Glutamatergic neuron (in vitro differentiated cells): Measurements from ENCODE around the gene ANXA6. TPM values are rescaled to one million over a fixed set of nuclear protein-coding genes. Genes with fewer than 3 reads are reported as not detected.

Experiments
- DNase-seq: peaks from one replicate; pipeline ENCODE4 v3.0.0; 2022
- H3K27ac Mint-ChIP-seq: one replicate; pipeline ENCODE4 v1.8.0; 2020; ENCODE audit warnings: mild to moderate bottlenecking, mixed read lengths, inconsistent platforms; ENCODE audit not compliant: unreplicated experiment
- H3K27me3 Mint-ChIP-seq: one replicate; pipeline ENCODE4 v1.8.0; 2020; ENCODE audit warnings: mild to moderate bottlenecking, moderate library complexity, mixed read lengths, inconsistent platforms; ENCODE audit not compliant: unreplicated experiment
- H3K36me3 Mint-ChIP-seq: one replicate; pipeline ENCODE4 v1.8.0; 2020; ENCODE audit warnings: mild to moderate bottlenecking, mixed read lengths, inconsistent platforms; ENCODE audit not compliant: unreplicated experiment
- H3K4me1 Mint-ChIP-seq: one replicate; pipeline ENCODE4 v1.8.0; 2020; ENCODE audit warnings: mild to moderate bottlenecking, low read depth, mixed read lengths, inconsistent platforms; ENCODE audit not compliant: unreplicated experiment
- H3K4me3 Mint-ChIP-seq: one replicate; pipeline ENCODE4 v1.8.0; 2020; ENCODE audit warnings: mild to moderate bottlenecking, mixed read lengths, inconsistent platforms; ENCODE audit not compliant: unreplicated experiment
- H3K9me3 Mint-ChIP-seq: one replicate; pipeline ENCODE4 v1.8.0; 2020; ENCODE audit warnings: mild to moderate bottlenecking, moderate library complexity, mixed read lengths, inconsistent platforms; ENCODE audit not compliant: unreplicated experiment
- total RNA-seq: library from RNA; stranded (reverse); fragmentation: NEBNext Ultra II Directional; extraction: Animal tissue kit (Norgen Biotek cat#: 25700); gene quantifications from one replicate; pipeline ENCODE4 v1.2.1, GENCODE V29; 2021; ENCODE audit not compliant: unreplicated experiment
- TF ChIP-seq, protein P1 (sequence below): fragments of 200-600 bp; sonication (generic); IDR thresholded peaks from one replicate; pipeline ENCODE4 v1.5.0; 2021; ENCODE audit not compliant: partially characterized antibody, unreplicated experiment

Gene ANXA6
- total RNA-seq, 1 donor from 2014 or later = 143 TPM

DNA sequence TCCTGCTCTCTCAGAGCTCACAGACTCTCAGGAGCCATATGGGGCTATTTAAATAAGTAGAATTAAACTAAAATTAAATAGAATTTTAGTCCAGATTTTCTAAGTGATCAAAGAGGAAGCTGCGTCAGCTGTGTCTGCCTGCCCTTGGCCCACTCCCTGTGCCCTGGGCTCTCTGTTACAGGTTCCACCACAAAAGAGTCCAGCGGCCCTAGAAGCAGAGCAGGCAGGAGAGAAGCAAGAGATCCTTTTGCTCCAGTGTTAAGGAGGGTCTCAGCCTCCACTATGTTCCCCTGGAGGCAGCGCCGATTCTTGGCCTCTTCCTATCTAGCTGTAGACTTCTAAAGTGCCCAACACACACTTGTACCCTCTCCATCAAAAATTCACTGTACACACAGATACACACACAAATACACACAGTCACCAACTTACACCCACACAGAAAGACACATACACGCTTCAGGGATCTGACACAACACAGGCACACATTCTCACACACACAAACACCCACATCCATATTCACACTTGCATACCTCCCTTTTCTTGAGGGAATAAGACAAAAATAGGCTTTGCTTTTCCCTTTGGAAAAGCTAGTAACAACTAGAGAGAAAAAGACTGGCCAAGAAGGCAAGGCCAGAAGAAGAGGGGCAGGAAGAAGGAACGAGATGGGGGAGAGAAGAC, 71.2 kb downstream of the ANXA6 start:
- peak overlapping the region; percentile 1 for H3K27ac Mint-ChIP-seq
- no peaks in the 10 kb centered on the region for H3K36me3 Mint-ChIP-seq
- TF ChIP-seq, protein P1, sequence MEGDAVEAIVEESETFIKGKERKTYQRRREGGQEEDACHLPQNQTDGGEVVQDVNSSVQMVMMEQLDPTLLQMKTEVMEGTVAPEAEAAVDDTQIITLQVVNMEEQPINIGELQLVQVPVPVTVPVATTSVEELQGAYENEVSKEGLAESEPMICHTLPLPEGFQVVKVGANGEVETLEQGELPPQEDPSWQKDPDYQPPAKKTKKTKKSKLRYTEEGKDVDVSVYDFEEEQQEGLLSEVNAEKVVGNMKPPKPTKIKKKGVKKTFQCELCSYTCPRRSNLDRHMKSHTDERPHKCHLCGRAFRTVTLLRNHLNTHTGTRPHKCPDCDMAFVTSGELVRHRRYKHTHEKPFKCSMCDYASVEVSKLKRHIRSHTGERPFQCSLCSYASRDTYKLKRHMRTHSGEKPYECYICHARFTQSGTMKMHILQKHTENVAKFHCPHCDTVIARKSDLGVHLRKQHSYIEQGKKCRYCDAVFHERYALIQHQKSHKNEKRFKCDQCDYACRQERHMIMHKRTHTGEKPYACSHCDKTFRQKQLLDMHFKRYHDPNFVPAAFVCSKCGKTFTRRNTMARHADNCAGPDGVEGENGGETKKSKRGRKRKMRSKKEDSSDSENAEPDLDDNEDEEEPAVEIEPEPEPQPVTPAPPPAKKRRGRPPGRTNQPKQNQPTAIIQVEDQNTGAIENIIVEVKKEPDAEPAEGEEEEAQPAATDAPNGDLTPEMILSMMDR = no peak
- H3K4me1 Mint-ChIP-seq = peaks cover 11% of the 10 kb centered on the region
- H3K27me3 Mint-ChIP-seq = peaks cover 8% of the 10 kb centered on the region
- H3K9me3 Mint-ChIP-seq = peaks cover 2% of the 10 kb centered on the region
- DNase-seq = no peak
- no peak overlapping the region for H3K4me3 Mint-ChIP-seq

DNA sequence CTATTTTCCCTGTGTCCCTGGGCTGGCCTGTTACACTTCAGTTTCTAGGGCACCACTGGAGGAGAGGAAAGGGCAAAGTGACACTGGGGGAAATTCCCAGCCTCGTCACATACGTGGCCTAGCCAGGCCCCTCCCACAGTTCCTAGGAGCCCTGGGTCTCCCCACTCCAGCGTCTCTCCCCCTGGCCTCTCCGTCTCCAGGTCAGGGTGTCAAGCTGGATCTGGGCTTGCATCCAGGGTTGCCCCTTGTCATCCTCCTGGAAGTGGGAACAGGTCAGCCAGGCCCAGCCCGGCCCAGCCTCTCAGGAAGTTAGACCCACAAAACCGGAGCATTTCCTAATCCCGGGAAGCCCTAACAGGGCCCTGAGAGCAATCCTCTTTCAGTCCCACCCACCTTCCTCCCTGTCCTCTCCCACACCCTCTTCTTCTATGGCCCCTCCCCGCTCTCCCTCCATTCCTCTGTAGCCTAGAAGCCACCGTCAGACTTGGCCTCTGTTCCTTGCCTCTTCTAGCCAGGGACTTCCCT, 72.0 kb downstream of the ANXA6 start:
- Mint-ChIP-seq H3K4me3 (no peak overlapping the region), H3K9me3 (peaks cover 2% of the 10 kb centered on the region), H3K36me3 (no peaks in the 10 kb centered on the region), H3K4me1 (peaks cover 11% of the 10 kb centered on the region), H3K27ac (no peak overlapping the region), H3K27me3 (peaks cover 6% of the 10 kb centered on the region)
- no peak for DNase-seq
- TF ChIP-seq, protein P1 = no peak

DNA sequence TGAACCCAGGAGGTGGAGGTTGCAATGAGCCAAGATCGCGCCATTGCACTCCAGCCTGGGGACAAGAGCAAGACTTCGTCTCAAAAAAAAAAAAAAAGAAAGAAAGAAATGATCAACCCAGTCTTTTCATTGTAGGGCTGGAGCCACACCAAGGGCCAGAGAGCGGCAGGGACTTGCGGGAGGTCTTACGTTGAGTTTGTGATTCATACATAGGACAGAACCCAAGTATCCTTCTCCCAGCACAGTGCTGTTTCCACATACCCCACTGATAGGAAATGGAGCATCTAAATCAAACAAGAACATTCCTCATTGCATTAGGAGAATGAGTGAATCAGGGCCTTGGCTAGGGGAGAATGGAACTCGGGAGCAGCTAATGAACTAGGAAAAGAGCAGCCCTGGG, 73.2 kb downstream of the ANXA6 start:
- H3K9me3 Mint-ChIP-seq = peaks cover 5% of the 10 kb centered on the region
- peaks cover 18% of the 10 kb centered on the region for H3K4me1 Mint-ChIP-seq
- no peaks in the 10 kb centered on the region for H3K36me3 Mint-ChIP-seq
- TF ChIP-seq, protein P1 = no peak
- peaks cover 11% of the 10 kb centered on the region for H3K27me3 Mint-ChIP-seq
- H3K27ac Mint-ChIP-seq = no peak overlapping the region
- no peak overlapping the region for H3K4me3 Mint-ChIP-seq
- DNase-seq = no peak

GRCh38 chr5:151083081-151083676, 74.4 kb downstream of the ANXA6 start:
- no peak overlapping the region for H3K4me3 Mint-ChIP-seq

More at GRCh38 chr5:151083081-151083676, 74.4 kb downstream of the ANXA6 start:
- Mint-ChIP-seq H3K27me3 (peaks cover 7% of the 10 kb centered on the region), H3K27ac (no peak overlapping the region), H3K4me1 (peaks cover 18% of the 10 kb centered on the region), H3K9me3 (peaks cover 4% of the 10 kb centered on the region), H3K36me3 (no peaks in the 10 kb centered on the region)
- DNase-seq = no peak
- TF ChIP-seq, protein P1 = no peak
